Chondrocyte (in vitro differentiated cells): ENCODE measurements around the gene TTYH3. TPM values are rescaled to one million over a fixed set of nuclear protein-coding genes. Genes with fewer than 3 reads are reported as not detected.
A peak's percentile ranks its signal among the peaks of the same experiment; 100 is the strongest.

Experiments used
- DNase-seq: peaks from one replicate; pipeline ENCODE4 v3.0.0; 2021; ENCODE audit warnings: mixed read lengths, low spot score
- H3K27ac Mint-ChIP-seq: one replicate; pipeline ENCODE4 v1.8.0; 2021; ENCODE audit warnings: mild to moderate bottlenecking, moderate library complexity, mixed read lengths; ENCODE audit not compliant: unreplicated experiment
- H3K27me3 Mint-ChIP-seq: 2 replicates; pipeline ENCODE4 v1.8.0; 2021; ENCODE audit warnings: low read depth, mixed read lengths
- H3K36me3 Mint-ChIP-seq: 2 replicates; pipeline ENCODE4 v1.8.0; 2021; ENCODE audit warnings: low read depth, mixed read lengths
- H3K4me1 Mint-ChIP-seq: 2 replicates; pipeline ENCODE4 v1.8.0; 2021; ENCODE audit warnings: low read depth, mild to moderate bottlenecking, mixed read lengths
- H3K4me3 Mint-ChIP-seq: one replicate; pipeline ENCODE4 v1.8.0; 2021; ENCODE audit warnings: mild to moderate bottlenecking, moderate library complexity, mixed read lengths; ENCODE audit not compliant: unreplicated experiment
- H3K9me3 Mint-ChIP-seq: 2 replicates; pipeline ENCODE4 v1.8.0; 2021; ENCODE audit warnings: low read depth, mixed read lengths
- CTCF ChIP-seq: fragments of 200-600 bp; sonication (generic); IDR thresholded peaks from 2 replicates; pipeline ENCODE4 v1.5.0; 2021; ENCODE audit warnings: antibody characterized with exemption, mild to moderate bottlenecking, moderate library complexity
- total RNA-seq: library from RNA; stranded (reverse); gene quantifications from 3 replicates; pipeline ENCODE4 v1.2.1, GENCODE V29; 2021

Gene TTYH3
- total RNA-seq, 1 donor from 2014 or later: 196 TPM

GRCh38 chr7:2635810-2636701 lies 4.3 kb downstream of the TTYH3 start:
- Mint-ChIP-seq H3K4me1 (peaks cover 69% of the 10 kb centered on the region), H3K27ac (peak overlapping the region; percentile 72), H3K9me3 (no peaks in the 10 kb centered on the region), H3K36me3 (no peaks in the 10 kb centered on the region), H3K4me3 (peak overlapping the region; percentile 5), H3K27me3 (no peaks in the 10 kb centered on the region)
- no peak for TF ChIP-seq CTCF
- no peak for DNase-seq

GRCh38 chr7:2637066-2637471 lies 5.3 kb downstream of the TTYH3 start:
- H3K36me3 Mint-ChIP-seq: no peaks in the 10 kb centered on the region
- H3K27me3 Mint-ChIP-seq: no peaks in the 10 kb centered on the region
- no peak for DNase-seq
- H3K4me1 Mint-ChIP-seq: peaks cover 77% of the 10 kb centered on the region
- TF ChIP-seq CTCF: no peak
- no peaks in the 10 kb centered on the region for H3K9me3 Mint-ChIP-seq
- H3K4me3 Mint-ChIP-seq: no peak overlapping the region
- no peak overlapping the region for H3K27ac Mint-ChIP-seq

GRCh38 chr7:2637505-2638223 lies 5.9 kb downstream of the TTYH3 start:
- H3K27ac Mint-ChIP-seq: peak overlapping the region; percentile 81
- H3K36me3 Mint-ChIP-seq: no peaks in the 10 kb centered on the region
- peak overlapping the region; percentile 42 for H3K4me3 Mint-ChIP-seq
- no peaks in the 10 kb centered on the region for H3K9me3 Mint-ChIP-seq
- H3K4me1 Mint-ChIP-seq: peaks cover 79% of the 10 kb centered on the region
- no peaks in the 10 kb centered on the region for H3K27me3 Mint-ChIP-seq
- no peak for DNase-seq
- TF ChIP-seq CTCF: no peak

GRCh38 chr7:2638224-2638991 lies 6.6 kb downstream of the TTYH3 start:
- Mint-ChIP-seq H3K9me3 (no peaks in the 10 kb centered on the region), H3K36me3 (no peaks in the 10 kb centered on the region), H3K27me3 (no peaks in the 10 kb centered on the region), H3K4me1 (peaks cover 81% of the 10 kb centered on the region), H3K27ac (peak overlapping the region; percentile 85), H3K4me3 (peak overlapping the region; percentile 42)
- DNase-seq: no peak
- no peak for TF ChIP-seq CTCF

GRCh38 chr7:2639181-2639681 lies 7.4 kb downstream of the TTYH3 start:
- no peaks in the 10 kb centered on the region for H3K36me3 Mint-ChIP-seq
- no peak overlapping the region for H3K4me3 Mint-ChIP-seq
- H3K27ac Mint-ChIP-seq: peak overlapping the region; percentile 33

More at GRCh38 chr7:2639181-2639681, 7.4 kb downstream of the TTYH3 start:
- H3K4me1 Mint-ChIP-seq: peaks cover 85% of the 10 kb centered on the region
- no peaks in the 10 kb centered on the region for H3K27me3 Mint-ChIP-seq
- DNase-seq: no peak
- no peaks in the 10 kb centered on the region for H3K9me3 Mint-ChIP-seq
- TF ChIP-seq CTCF: no peak
